ENCODE measurements around the gene BCL2L14. TPM values are rescaled to one million over a fixed set of nuclear protein-coding genes. Genes with fewer than 3 reads are reported as not detected.

Gene BCL2L14
- total RNA-seq, 2 donors from 2014 or later, result 48.6 to 68.3 TPM

DNA sequence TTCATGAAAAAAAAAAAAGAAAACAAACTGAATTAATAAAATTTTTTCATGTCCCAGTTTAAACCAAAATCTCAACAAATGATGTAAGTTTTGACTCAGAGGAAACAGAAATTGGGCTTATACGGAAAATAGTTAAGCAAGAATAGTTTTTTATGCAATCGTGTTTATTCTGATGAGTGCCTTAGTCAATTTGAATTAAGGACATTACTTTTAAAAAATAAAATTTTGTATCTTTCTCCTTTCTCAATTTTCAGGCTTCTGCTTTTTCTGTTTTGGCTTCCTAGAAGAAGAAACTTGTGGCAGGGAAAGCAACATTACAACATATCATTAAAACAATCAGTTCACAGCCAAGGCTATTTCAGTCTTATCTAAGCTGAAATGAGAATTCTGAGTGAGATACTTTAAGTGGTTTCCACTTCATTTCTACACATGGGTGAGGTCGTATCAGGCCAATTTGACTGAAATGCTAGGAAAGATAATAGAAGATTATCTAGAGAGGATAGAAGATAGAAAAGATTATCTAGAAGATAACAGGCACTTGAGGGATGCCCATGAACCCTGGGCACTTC, 52.4 kb downstream of the BCL2L14 start:
- H3K36me3 ChIP-seq, result no peaks in the 10 kb centered on the region
- H3K4me3 ChIP-seq, result no peak overlapping the region
- H3K9ac ChIP-seq (ENCODE audit: low read depth in 2 of 2, low read length in 2 of 2), result no peak overlapping the region
- no peaks in the 10 kb centered on the region for H3K9me3 ChIP-seq
- H3K27ac ChIP-seq, result no peak overlapping the region
- no peaks in the 10 kb centered on the region for H3K27me3 ChIP-seq
- no peak for DNase-seq
- no peak for TF ChIP-seq CTCF (IDR thresholded peaks at IDR 0.05)
- intact Hi-C loops (cut with DNase I), result no loop called here
- no peaks in the 10 kb centered on the region for H3K4me1 ChIP-seq

GRCh38 chr12:12126551-12126950, 55.8 kb downstream of the BCL2L14 start:
- Histone ChIP-seq H3K9me3 (no peaks in the 10 kb centered on the region), H3K4me1 (no peaks in the 10 kb centered on the region), H3K4me3 (no peak overlapping the region), H3K27ac (no peak overlapping the region), H3K27me3 (no peaks in the 10 kb centered on the region), H3K9ac (ENCODE audit: low read depth in 2 of 2, low read length in 2 of 2) (no peak overlapping the region), H3K36me3 (no peaks in the 10 kb centered on the region)
- intact Hi-C loops (cut with DNase I), result no loop called here
- DNase-seq, result no peak
- no peak for TF ChIP-seq CTCF (IDR thresholded peaks at IDR 0.05)

GRCh38 chr12:12127304-12127703, 56.6 kb downstream of the BCL2L14 start:
- no peak for DNase-seq
- H3K4me3 ChIP-seq, result no peak overlapping the region
- H3K27me3 ChIP-seq, result no peaks in the 10 kb centered on the region
- no peaks in the 10 kb centered on the region for H3K36me3 ChIP-seq
- no peaks in the 10 kb centered on the region for H3K4me1 ChIP-seq
- no peaks in the 10 kb centered on the region for H3K9me3 ChIP-seq
- TF ChIP-seq CTCF (IDR thresholded peaks at IDR 0.05), result no peak
- H3K9ac ChIP-seq (ENCODE audit: low read depth in 2 of 2, low read length in 2 of 2), result no peak overlapping the region
- intact Hi-C loops (cut with DNase I), result no loop called here
- no peak overlapping the region for H3K27ac ChIP-seq

DNA sequence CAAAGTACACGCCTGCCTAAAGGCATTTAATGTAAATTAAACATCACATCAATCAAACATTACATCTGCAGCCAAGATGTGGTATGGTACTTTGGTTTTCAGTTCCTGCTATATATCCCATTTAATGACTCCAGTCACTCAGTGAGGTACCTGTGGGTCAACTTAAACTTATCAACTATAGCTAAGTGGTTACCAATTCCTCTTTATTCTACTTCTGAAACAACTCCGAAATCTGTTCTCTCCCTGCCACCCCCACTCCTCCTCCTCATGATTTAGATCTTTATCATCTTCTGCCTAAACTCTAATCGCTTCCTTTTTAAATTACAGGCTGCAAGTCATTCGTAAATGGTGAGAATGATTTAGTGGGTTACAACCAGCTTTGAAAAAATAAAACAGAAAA, 57.9 kb downstream of the BCL2L14 start:
- Histone ChIP-seq H3K4me1 (no peaks in the 10 kb centered on the region), H3K9ac (ENCODE audit: low read depth in 2 of 2, low read length in 2 of 2) (no peak overlapping the region), H3K36me3 (no peaks in the 10 kb centered on the region), H3K9me3 (no peaks in the 10 kb centered on the region), H3K27me3 (no peaks in the 10 kb centered on the region), H3K4me3 (no peak overlapping the region), H3K27ac (no peak overlapping the region)
- intact Hi-C loops (cut with DNase I), result no loop called here
- no peak for DNase-seq
- TF ChIP-seq CTCF (IDR thresholded peaks at IDR 0.05), result no peak

GRCh38 chr12:12133259-12133658, 62.5 kb downstream of the BCL2L14 start:
- H3K27me3 ChIP-seq, result no peaks in the 10 kb centered on the region
- H3K4me3 ChIP-seq, result no peak overlapping the region
- no peaks in the 10 kb centered on the region for H3K9me3 ChIP-seq
- DNase-seq, result no peak
- TF ChIP-seq CTCF (IDR thresholded peaks at IDR 0.05), result no peak
- H3K36me3 ChIP-seq, result no peaks in the 10 kb centered on the region
- H3K27ac ChIP-seq, result no peak overlapping the region
- no peak overlapping the region for H3K9ac ChIP-seq (ENCODE audit: low read depth in 2 of 2, low read length in 2 of 2)
- no peaks in the 10 kb centered on the region for H3K4me1 ChIP-seq
- intact Hi-C loops (cut with DNase I), result no loop called here
